Adipocyte (in vitro differentiated cells): ENCODE results near the gene EVA1C.
"Not testable (repeated sequence)": the region's sequence is repeated elsewhere in the genome, so short reads cannot be mapped to it uniquely, and the experiment has no call there.

ENCODE experiments used
- DNase-seq: peaks from one replicate; pipeline ENCODE4 v3.0.0-alpha.2; 2015; ENCODE audit warnings: low read depth
- H3K27me3 ChIP-seq: replicated peaks from 2 replicates; pipeline ENCODE4 v1.7.0; 2013; ENCODE audit warnings: mild to moderate bottlenecking, low read length, moderate library complexity; ENCODE audit not compliant: control insufficient read depth, insufficient read depth
- H3K36me3 ChIP-seq: 2 replicates; pipeline ENCODE4 v1.7.0; 2013; ENCODE audit warnings: low read length, mild to moderate bottlenecking, moderate library complexity; ENCODE audit not compliant: control insufficient read depth, insufficient read depth, severe bottlenecking
- H3K4me1 ChIP-seq: 2 replicates; pipeline ENCODE4 v1.7.0; 2013; ENCODE audit warnings: mild to moderate bottlenecking, low read length, moderate library complexity; ENCODE audit not compliant: control insufficient read depth, insufficient read depth
- H3K4me3 ChIP-seq: 2 replicates; pipeline ENCODE4 v1.7.0; 2013; ENCODE audit warnings: mild to moderate bottlenecking, low read length, moderate library complexity
- H3K9ac ChIP-seq: 2 replicates; pipeline ENCODE4 v1.7.0; 2013; ENCODE audit warnings: mild to moderate bottlenecking, low read length, moderate library complexity
- H3K9me3 ChIP-seq: 2 replicates; pipeline ENCODE4 v1.7.0; 2013; ENCODE audit warnings: mild to moderate bottlenecking, low read length, moderate library complexity; ENCODE audit not compliant: control insufficient read depth

The EVA1C gene

GRCh38 chr21:32559006-32559610, 146.6 kb downstream of the EVA1C start:
- Histone ChIP-seq H3K9ac (no peak overlapping the region), H3K9me3 (peaks cover 2% of the 10 kb centered on the region), H3K27me3 (no peaks in the 10 kb centered on the region), H3K36me3 (no peaks in the 10 kb centered on the region), H3K4me1 (no peaks in the 10 kb centered on the region), H3K4me3 (no peak overlapping the region)
- no peak for DNase-seq

- no peak for DNase-seq
- Histone ChIP-seq H3K4me3 (no peak overlapping the region), H3K9me3 (peaks cover 17% of the 10 kb centered on the region), H3K9ac (no peak overlapping the region), H3K27me3 (no peaks in the 10 kb centered on the region), H3K36me3 (no peaks in the 10 kb centered on the region), H3K4me1 (no peaks in the 10 kb centered on the region)
Observed at GRCh38 chr21:32560896-32561295, 148.4 kb downstream of the EVA1C start.

- H3K9me3 ChIP-seq = peaks cover 17% of the 10 kb centered on the region
- not testable (repeated sequence) for H3K9ac ChIP-seq, H3K4me1 ChIP-seq, DNase-seq, H3K4me3 ChIP-seq, H3K36me3 ChIP-seq, H3K27me3 ChIP-seq
Observed at GRCh38 chr21:32561476-32561875, 149.0 kb downstream of the EVA1C start.

GRCh38 chr21:32562426-32562825, 149.9 kb downstream of the EVA1C start:
- peaks cover 17% of the 10 kb centered on the region for H3K9me3 ChIP-seq
- H3K4me3 ChIP-seq = no peak overlapping the region
- no peaks in the 10 kb centered on the region for H3K27me3 ChIP-seq
- no peaks in the 10 kb centered on the region for H3K36me3 ChIP-seq
- no peaks in the 10 kb centered on the region for H3K4me1 ChIP-seq
- H3K9ac ChIP-seq = peak overlapping the region; percentile 14
- DNase-seq = peak; percentile 82

- peak overlapping the region; percentile 14 for H3K9ac ChIP-seq
- no peak for DNase-seq
- no peak overlapping the region for H3K4me3 ChIP-seq
- no peaks in the 10 kb centered on the region for H3K4me1 ChIP-seq
- no peaks in the 10 kb centered on the region for H3K36me3 ChIP-seq
- H3K9me3 ChIP-seq = peaks cover 17% of the 10 kb centered on the region
- H3K27me3 ChIP-seq = no peaks in the 10 kb centered on the region
Observed at GRCh38 chr21:32562915-32563314, 150.4 kb downstream of the EVA1C start.
